Progenitor cell of endocrine pancreas (in vitro differentiated cells): ENCODE measurements around the gene NYAP1. TPM values are rescaled to one million over a fixed set of nuclear protein-coding genes. Genes with fewer than 3 reads are reported as not detected.
A peak's percentile ranks its signal among the peaks of the same experiment; 100 is the strongest.
"Not testable (repeated sequence)": the region's sequence is repeated elsewhere in the genome, so short reads cannot be mapped to it uniquely, and the experiment has no call there.

Experiments
- DNase-seq: peaks from one replicate; pipeline ENCODE4 v3.0.0; 2021; ENCODE audit warnings: low spot score; ENCODE audit not compliant: unreplicated experiment
- H3K27ac Mint-ChIP-seq: 2 replicates; pipeline ENCODE4 v1.8.0; 2021; ENCODE audit warnings: mild to moderate bottlenecking, moderate library complexity, mixed read lengths
- H3K27me3 Mint-ChIP-seq: 2 replicates; pipeline ENCODE4 v1.8.0; 2021; ENCODE audit warnings: mixed read lengths
- H3K36me3 Mint-ChIP-seq: 2 replicates; pipeline ENCODE4 v1.8.0; 2022; ENCODE audit warnings: mixed read lengths; ENCODE audit not compliant: insufficient read depth
- H3K4me1 Mint-ChIP-seq: 2 replicates; pipeline ENCODE4 v1.8.0; 2021; ENCODE audit warnings: low read depth, mixed read lengths
- H3K4me3 Mint-ChIP-seq: 2 replicates; pipeline ENCODE4 v1.8.0; 2021; ENCODE audit warnings: low read depth, mild to moderate bottlenecking, moderate library complexity, mixed read lengths
- H3K9me3 Mint-ChIP-seq: 2 replicates; pipeline ENCODE4 v1.8.0; 2021; ENCODE audit warnings: low read depth, mixed read lengths
- CTCF ChIP-seq: fragments of 200-600 bp; sonication (generic); IDR thresholded peaks from one replicate; pipeline ENCODE4 v1.5.0; 2021; ENCODE audit warnings: antibody characterized with exemption, mild to moderate bottlenecking; ENCODE audit not compliant: unreplicated experiment
- total RNA-seq: library from RNA; stranded (reverse); gene quantifications from 2 replicates; pipeline ENCODE4 v1.2.1, GENCODE V29; 2021

Gene NYAP1
- total RNA-seq, 1 donor from 2014 or later = 4.9 TPM

GRCh38 chr7:100538348-100538653 is 54.6 kb downstream of the NYAP1 start:
- no peak for TF ChIP-seq CTCF
- peak overlapping the region; percentile 94 for H3K4me3 Mint-ChIP-seq
- no peak for DNase-seq
- peak overlapping the region; percentile 80 for H3K27ac Mint-ChIP-seq
- no peaks in the 10 kb centered on the region for H3K27me3 Mint-ChIP-seq
- H3K36me3 Mint-ChIP-seq = no peaks in the 10 kb centered on the region
- H3K4me1 Mint-ChIP-seq = peaks cover 21% of the 10 kb centered on the region
- no peaks in the 10 kb centered on the region for H3K9me3 Mint-ChIP-seq

DNA sequence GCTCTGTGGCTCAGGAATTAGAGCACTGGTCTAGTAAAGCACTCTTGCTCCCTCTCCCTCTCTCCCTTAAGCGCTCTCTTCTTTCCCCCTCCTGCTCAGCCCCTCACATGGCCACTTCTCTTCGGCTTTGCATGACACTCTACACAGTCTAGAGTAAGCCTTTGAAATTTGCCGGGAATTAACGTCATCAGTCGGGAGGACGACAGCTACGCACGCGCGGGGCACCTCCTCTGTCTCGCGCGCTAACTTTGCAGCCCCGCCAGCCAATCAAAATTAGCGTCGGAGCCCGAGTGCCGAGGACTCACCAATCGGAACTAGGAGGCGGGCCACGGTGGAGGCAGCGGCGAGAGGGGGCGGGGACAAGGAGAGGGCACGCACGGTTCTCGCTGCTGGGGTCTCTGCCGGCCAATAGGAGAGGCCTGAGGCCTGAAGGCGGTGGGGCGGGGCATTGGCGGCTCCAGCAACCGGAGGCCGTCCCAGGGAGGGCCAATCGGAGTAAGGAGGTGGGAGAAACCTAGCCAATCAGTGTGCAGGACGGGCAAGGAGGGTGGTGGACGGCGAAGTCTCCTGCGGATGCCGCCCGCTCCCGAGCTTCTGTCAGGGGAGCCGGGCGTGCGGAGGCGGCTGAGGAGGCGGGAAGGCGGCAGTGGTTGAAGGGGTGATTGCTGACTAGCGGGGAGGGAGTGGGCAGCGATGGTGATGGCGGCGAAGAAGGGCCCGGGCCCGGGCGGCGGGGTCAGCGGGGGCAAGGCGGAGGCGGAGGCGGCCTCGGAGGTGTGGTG is 55.1 kb downstream of the NYAP1 start, which contains the start of gene AGFG2:
AGFG2 (plus strand) TSS at position 550 of the 782 bp plus-strand sequence; CDS start at position 694, 144 bp downstream.
- DNase-seq = peak; percentile 100
- no peaks in the 10 kb centered on the region for H3K36me3 Mint-ChIP-seq
- peaks cover 24% of the 10 kb centered on the region for H3K4me1 Mint-ChIP-seq
- peak within 1 kb of the TSS; percentile 94 for H3K4me3 Mint-ChIP-seq
- no peaks in the 10 kb centered on the region for H3K9me3 Mint-ChIP-seq
- H3K27me3 Mint-ChIP-seq = no peaks in the 10 kb centered on the region
- TF ChIP-seq CTCF = no peak
- peak within 1 kb of the TSS; percentile 94 for H3K27ac Mint-ChIP-seq

DNA sequence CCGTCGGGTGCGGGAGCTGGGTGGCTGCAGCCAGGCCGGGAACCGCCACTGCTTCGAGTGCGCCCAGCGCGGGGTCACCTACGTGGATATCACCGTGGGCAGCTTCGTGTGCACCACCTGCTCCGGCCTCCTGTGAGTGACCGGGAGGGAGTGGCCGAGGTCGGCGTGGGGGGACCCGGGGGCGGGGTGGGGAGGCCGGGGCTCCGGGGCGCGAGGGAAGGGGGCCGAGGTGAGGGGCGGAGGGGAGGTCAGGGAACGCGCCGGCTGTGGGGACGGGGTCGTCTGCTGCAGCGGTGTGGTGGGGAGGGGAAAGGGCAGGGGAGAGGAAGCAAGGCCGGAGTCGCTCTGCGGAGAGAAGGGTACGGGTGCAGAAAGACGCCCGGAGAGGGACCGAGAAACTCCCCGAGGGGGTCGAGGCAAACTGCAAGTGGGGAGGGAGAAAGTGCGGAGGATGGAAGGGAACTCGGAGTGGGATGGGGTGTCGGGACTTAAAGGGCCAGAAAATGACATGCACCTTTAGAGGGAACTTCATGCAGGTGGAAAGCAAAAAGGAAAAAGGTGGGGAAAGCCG is 55.8 kb downstream of the NYAP1 start:
- TF ChIP-seq CTCF = no peak
- no peak for DNase-seq
- peak overlapping the region; percentile 94 for H3K4me3 Mint-ChIP-seq
- H3K9me3 Mint-ChIP-seq = no peaks in the 10 kb centered on the region
- H3K36me3 Mint-ChIP-seq = no peaks in the 10 kb centered on the region
- no peaks in the 10 kb centered on the region for H3K27me3 Mint-ChIP-seq
- peak overlapping the region; percentile 77 for H3K27ac Mint-ChIP-seq
- H3K4me1 Mint-ChIP-seq = peaks cover 26% of the 10 kb centered on the region

DNA sequence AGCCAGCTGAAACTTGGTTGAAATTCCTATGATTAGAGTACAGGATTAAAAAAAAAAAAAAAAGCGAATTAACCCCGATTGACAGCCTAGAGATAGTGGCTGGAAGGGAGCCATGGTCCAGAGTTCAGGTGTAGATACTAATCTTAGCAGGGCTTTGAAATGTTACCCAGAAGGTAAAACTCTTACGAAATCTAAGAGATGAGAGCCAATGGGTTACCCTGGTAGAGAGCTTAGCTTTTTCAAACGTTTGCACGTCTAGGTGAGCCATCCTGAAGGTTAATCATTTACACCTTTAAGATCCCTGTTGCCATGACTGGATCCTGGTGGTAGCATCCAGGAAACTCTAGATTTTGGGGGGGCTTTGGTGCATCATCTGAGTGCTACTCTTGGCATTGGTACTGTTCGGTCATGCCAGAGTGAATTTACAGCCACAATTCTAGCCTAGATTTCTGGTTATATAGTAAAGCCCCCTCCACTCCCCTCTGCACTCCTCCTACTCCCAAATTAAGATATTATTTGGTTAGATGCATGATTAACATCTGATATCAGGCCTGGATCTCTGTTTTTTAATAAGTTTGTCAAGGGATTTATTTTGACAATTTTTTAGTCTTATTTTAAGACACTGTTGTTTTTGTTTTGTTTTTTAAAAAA is 56.5 kb downstream of the NYAP1 start:
- no peak for DNase-seq
- TF ChIP-seq CTCF = no peak
- peak overlapping the region; percentile 94 for H3K4me3 Mint-ChIP-seq
- H3K27me3 Mint-ChIP-seq = no peaks in the 10 kb centered on the region
- peak overlapping the region; percentile 77 for H3K27ac Mint-ChIP-seq
- H3K9me3 Mint-ChIP-seq = no peaks in the 10 kb centered on the region
- peaks cover 32% of the 10 kb centered on the region for H3K4me1 Mint-ChIP-seq
- H3K36me3 Mint-ChIP-seq = no peaks in the 10 kb centered on the region

DNA sequence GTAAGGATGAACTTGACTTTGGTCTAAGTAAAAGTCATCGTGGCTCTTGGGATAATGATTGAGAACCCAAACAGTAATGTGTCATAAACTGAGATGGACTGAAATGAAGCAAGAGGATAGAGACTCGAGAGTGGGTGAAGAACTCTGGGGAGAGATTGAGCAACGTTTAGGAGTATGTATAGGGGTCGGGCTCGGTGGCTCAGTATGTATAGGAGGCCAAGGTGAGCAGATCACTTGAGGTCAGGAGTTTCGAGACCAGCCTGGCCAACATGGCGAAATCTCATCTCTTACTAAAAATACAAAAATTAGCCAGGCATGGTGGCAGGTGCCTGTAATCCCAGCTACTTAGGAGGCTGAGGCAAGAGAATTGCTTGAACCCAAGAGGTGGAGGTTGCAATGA is 57.6 kb downstream of the NYAP1 start:
- not testable (repeated sequence) for H3K36me3 Mint-ChIP-seq, H3K27me3 Mint-ChIP-seq, H3K9me3 Mint-ChIP-seq, H3K27ac Mint-ChIP-seq, DNase-seq, H3K4me3 Mint-ChIP-seq
- peaks cover 42% of the 10 kb centered on the region for H3K4me1 Mint-ChIP-seq
